ENCODE measurements around the gene PDLIM1. TPM values are rescaled to one million over a fixed set of nuclear protein-coding genes. Genes with fewer than 3 reads are reported as not detected.

Gene PDLIM1
- total RNA-seq, 2 donors from 2014 or later = 93.9 to 158 TPM

GRCh38 chr10:95331596-95332130, 40.9 kb upstream of the PDLIM1 start:
- no peak for DNase-seq
- H3K9ac ChIP-seq (ENCODE audit: extremely low read depth, low read length, poor library complexity, severe bottlenecking) = no peak overlapping the region
- no peak overlapping the region for H3K4me3 ChIP-seq (ENCODE audit: low read length)
- peaks cover 82% of the 10 kb centered on the region for H3K4me1 Mint-ChIP-seq
- H3K36me3 ChIP-seq (ENCODE audit: control insufficient read depth, insufficient read depth, low read length) = no peaks in the 10 kb centered on the region
- no peaks in the 10 kb centered on the region for H3K27me3 Mint-ChIP-seq (ENCODE audit: insufficient read depth)
- peak overlapping the region; percentile 42 for H3K27ac Mint-ChIP-seq
- H3K4me3 Mint-ChIP-seq = no peak overlapping the region
- no peaks in the 10 kb centered on the region for H3K9me3 Mint-ChIP-seq
- 93 to 94% methylated on average over 3 of the region's 3 CpGs for WGBS, 2 experiments (ENCODE audit: insufficient coverage in 1 of 2, insufficient read length in 1 of 2)
- H3K9me3 ChIP-seq (ENCODE audit: control insufficient read depth, low read length) = no peaks in the 10 kb centered on the region
- H3K27me3 ChIP-seq (ENCODE audit: control insufficient read depth, insufficient read depth, low read length, poor library complexity, severe bottlenecking) = no peaks in the 10 kb centered on the region
- no peaks in the 10 kb centered on the region for H3K36me3 Mint-ChIP-seq (ENCODE audit: low read depth)
- TF ChIP-seq CTCF (conservative IDR thresholded peaks at IDR 0.05) = no peak
- peaks cover 40% of the 10 kb centered on the region for H3K4me1 ChIP-seq (ENCODE audit: control insufficient read depth, insufficient read depth, low read length)
- no peak overlapping the region for H3K27ac ChIP-seq (ENCODE audit: low read depth, low read length)

- Histone ChIP-seq H3K4me1 (ENCODE audit: control insufficient read depth, insufficient read depth, low read length) (peaks cover 41% of the 10 kb centered on the region), H3K27me3 (ENCODE audit: control insufficient read depth, insufficient read depth, low read length, poor library complexity, severe bottlenecking) (no peaks in the 10 kb centered on the region), H3K9ac (ENCODE audit: extremely low read depth, low read length, poor library complexity, severe bottlenecking) (no peak overlapping the region), H3K9me3 (ENCODE audit: control insufficient read depth, low read length) (no peaks in the 10 kb centered on the region), H3K4me3 (ENCODE audit: low read length) (no peak overlapping the region), H3K36me3 (ENCODE audit: control insufficient read depth, insufficient read depth, low read length) (no peaks in the 10 kb centered on the region), H3K27ac (ENCODE audit: low read depth, low read length) (no peak overlapping the region)
- Mint-ChIP-seq H3K27ac (peak overlapping the region; percentile 42), H3K27me3 (ENCODE audit: insufficient read depth) (no peaks in the 10 kb centered on the region), H3K4me3 (no peak overlapping the region), H3K9me3 (no peaks in the 10 kb centered on the region), H3K4me1 (peaks cover 81% of the 10 kb centered on the region), H3K36me3 (ENCODE audit: low read depth) (no peaks in the 10 kb centered on the region)
- 97 to 100% methylated on average over 1 of the region's 1 CpG for whole genome bisulfite sequencing, 2 experiments (ENCODE audit: insufficient coverage in 1 of 2, insufficient read length in 1 of 2)
- TF ChIP-seq CTCF (conservative IDR thresholded peaks at IDR 0.05) = no peak
- DNase-seq = no peak
Measured at GRCh38 chr10:95330966-95331453, 40.2 kb upstream of the PDLIM1 start.

GRCh38 chr10:95329296-95329695, 38.5 kb upstream of the PDLIM1 start:
- no peaks in the 10 kb centered on the region for H3K9me3 ChIP-seq (ENCODE audit: control insufficient read depth, low read length)
- TF ChIP-seq CTCF (conservative IDR thresholded peaks at IDR 0.05) = no peak
- H3K27ac Mint-ChIP-seq = no peak overlapping the region

More at GRCh38 chr10:95329296-95329695, 38.5 kb upstream of the PDLIM1 start:
- Histone ChIP-seq H3K4me1 (ENCODE audit: control insufficient read depth, insufficient read depth, low read length) (peaks cover 42% of the 10 kb centered on the region), H3K9ac (ENCODE audit: extremely low read depth, low read length, poor library complexity, severe bottlenecking) (no peak overlapping the region), H3K27me3 (ENCODE audit: control insufficient read depth, insufficient read depth, low read length, poor library complexity, severe bottlenecking) (no peaks in the 10 kb centered on the region), H3K36me3 (ENCODE audit: control insufficient read depth, insufficient read depth, low read length) (no peaks in the 10 kb centered on the region), H3K27ac (ENCODE audit: low read depth, low read length) (no peak overlapping the region), H3K4me3 (ENCODE audit: low read length) (no peak overlapping the region)
- H3K4me1 Mint-ChIP-seq = peaks cover 84% of the 10 kb centered on the region
- no peaks in the 10 kb centered on the region for H3K9me3 Mint-ChIP-seq
- H3K4me3 Mint-ChIP-seq = no peak overlapping the region
- H3K27me3 Mint-ChIP-seq (ENCODE audit: insufficient read depth) = peaks cover 2% of the 10 kb centered on the region
- 56 to 91% methylated on average over 7 to 9 of the region's 9 CpGs for WGBS, 2 experiments (ENCODE audit: insufficient coverage in 1 of 2, insufficient read length in 1 of 2)
- H3K36me3 Mint-ChIP-seq (ENCODE audit: low read depth) = no peaks in the 10 kb centered on the region
- DNase-seq = peak; percentile 83
